Activated T-cell treated with anti-CD3 and anti-CD28 coated beads, Interleukin-2, amount 50 U/mL, for 24 hours (primary cell): ENCODE measurements around the gene TMEM132D.

ENCODE experiments used
- DNase-seq: peaks from one replicate; pipeline ENCODE4 v3.0.0-alpha.2; 2020
- H3K27ac Mint-ChIP-seq: 2 replicates; pipeline ENCODE4 v1.8.0; 2020; ENCODE audit warnings: mild to moderate bottlenecking, mixed read lengths
- H3K27me3 Mint-ChIP-seq: 2 replicates; pipeline ENCODE4 v1.8.0; 2020; ENCODE audit warnings: mixed read lengths
- H3K36me3 Mint-ChIP-seq: 2 replicates; pipeline ENCODE4 v1.8.0; 2020; ENCODE audit warnings: low read depth, mixed read lengths
- H3K4me1 Mint-ChIP-seq: 2 replicates; pipeline ENCODE4 v1.8.0; 2020; ENCODE audit warnings: low read depth, mixed read lengths
- H3K4me3 Mint-ChIP-seq: 2 replicates; pipeline ENCODE4 v1.8.0; 2020; ENCODE audit warnings: mild to moderate bottlenecking, moderate library complexity, mixed read lengths
- H3K9me3 Mint-ChIP-seq: 2 replicates; pipeline ENCODE4 v1.8.0; 2020; ENCODE audit warnings: mixed read lengths

TMEM132D gene

DNA sequence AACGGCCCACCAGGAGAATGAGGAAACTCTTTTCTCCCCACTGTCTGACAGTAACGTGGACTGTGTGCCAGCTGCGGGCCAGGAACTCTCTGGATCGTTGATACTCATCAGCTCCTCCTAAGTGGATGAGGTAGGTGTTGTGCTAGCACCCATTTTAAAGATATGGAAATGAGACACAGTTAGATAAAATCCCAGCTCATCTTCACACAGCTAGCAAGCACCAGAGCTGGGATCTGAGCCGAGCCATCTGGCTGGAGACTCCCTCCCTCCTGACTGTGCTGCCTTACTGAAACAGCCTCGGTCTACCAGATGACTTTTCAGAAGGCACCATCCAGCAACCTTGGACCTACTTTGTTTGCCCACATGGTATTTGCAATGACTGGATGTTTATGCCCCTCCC lies 49.2 kb downstream of the TMEM132D start:
- Mint-ChIP-seq H3K27ac (no peak overlapping the region), H3K4me3 (no peak overlapping the region)
- no peak for DNase-seq

DNA sequence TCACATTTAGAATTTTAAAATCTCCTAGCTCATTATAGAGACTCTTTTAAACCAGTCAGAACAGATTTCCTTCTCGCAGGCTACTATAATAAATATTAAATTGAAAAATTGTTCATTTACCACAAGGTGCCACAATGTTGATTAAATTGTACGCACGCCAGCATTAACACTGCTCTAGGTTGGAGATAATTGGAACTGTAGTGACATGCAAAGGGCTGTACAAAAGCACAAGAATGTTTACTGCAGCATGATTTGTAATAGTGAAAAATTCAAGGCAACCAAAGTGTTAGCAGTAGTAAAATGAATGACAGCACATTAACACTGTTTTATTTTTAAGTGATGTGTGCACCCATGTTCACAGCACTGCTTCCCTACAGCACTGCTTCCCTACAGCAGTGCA lies 52.5 kb downstream of the TMEM132D start:
- H3K36me3 Mint-ChIP-seq = no peaks in the 10 kb centered on the region
- H3K27ac Mint-ChIP-seq = no peak overlapping the region
- H3K27me3 Mint-ChIP-seq = peaks cover 5% of the 10 kb centered on the region
- H3K4me1 Mint-ChIP-seq = no peaks in the 10 kb centered on the region
- DNase-seq = no peak
- no peaks in the 10 kb centered on the region for H3K9me3 Mint-ChIP-seq
- no peak overlapping the region for H3K4me3 Mint-ChIP-seq

More for the DNA sequence above, 49.2 kb downstream of the TMEM132D start:
- Mint-ChIP-seq H3K36me3 (no peaks in the 10 kb centered on the region), H3K9me3 (no peaks in the 10 kb centered on the region), H3K4me1 (no peaks in the 10 kb centered on the region), H3K27me3 (no peaks in the 10 kb centered on the region)

DNA sequence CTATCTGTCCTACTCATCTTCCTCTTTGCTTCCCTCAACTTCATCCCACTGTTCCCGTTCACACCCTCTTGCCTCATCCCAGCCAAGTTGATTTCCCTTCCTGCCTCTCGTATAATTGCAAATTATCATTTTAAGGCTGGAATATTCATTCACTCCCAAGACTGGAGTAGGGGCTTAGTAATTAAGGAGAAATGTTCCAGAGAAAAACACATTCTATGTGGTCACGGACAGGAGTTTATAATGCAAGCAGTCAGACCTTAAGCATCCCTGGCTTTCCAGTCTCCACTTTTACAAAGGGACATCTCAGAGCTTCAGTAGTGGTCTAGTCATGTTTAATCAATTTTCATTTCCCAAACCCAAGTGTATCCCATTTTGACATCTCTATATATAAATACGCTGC lies 54.9 kb downstream of the TMEM132D start:
- Mint-ChIP-seq H3K27me3 (peaks cover 5% of the 10 kb centered on the region), H3K9me3 (no peaks in the 10 kb centered on the region), H3K27ac (no peak overlapping the region), H3K4me1 (no peaks in the 10 kb centered on the region), H3K4me3 (no peak overlapping the region), H3K36me3 (no peaks in the 10 kb centered on the region)
- no peak for DNase-seq

DNA sequence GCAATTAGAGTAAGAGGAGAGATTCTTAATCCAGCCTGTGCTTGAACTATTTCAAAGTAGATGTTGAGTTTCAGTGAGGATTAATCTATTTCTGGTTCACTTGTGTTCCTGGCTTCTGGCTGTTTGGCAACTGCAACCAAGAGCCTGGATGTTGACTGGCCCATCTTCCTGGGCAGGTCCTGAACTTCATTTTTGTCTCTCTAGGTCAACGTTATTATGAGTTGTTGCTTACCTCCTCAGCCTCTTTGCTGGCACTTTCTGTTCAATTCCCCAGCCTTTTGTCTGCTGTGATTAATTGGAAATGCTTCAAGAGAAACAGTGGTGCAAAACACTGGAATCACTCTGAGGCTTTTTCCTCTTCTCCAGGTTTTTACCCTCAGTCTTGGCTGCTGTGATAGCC lies 56.8 kb downstream of the TMEM132D start:
- no peak overlapping the region for H3K27ac Mint-ChIP-seq
- H3K36me3 Mint-ChIP-seq = no peaks in the 10 kb centered on the region
- no peaks in the 10 kb centered on the region for H3K9me3 Mint-ChIP-seq
- DNase-seq = no peak
- peaks cover 5% of the 10 kb centered on the region for H3K27me3 Mint-ChIP-seq
- no peak overlapping the region for H3K4me3 Mint-ChIP-seq
- no peaks in the 10 kb centered on the region for H3K4me1 Mint-ChIP-seq

DNA sequence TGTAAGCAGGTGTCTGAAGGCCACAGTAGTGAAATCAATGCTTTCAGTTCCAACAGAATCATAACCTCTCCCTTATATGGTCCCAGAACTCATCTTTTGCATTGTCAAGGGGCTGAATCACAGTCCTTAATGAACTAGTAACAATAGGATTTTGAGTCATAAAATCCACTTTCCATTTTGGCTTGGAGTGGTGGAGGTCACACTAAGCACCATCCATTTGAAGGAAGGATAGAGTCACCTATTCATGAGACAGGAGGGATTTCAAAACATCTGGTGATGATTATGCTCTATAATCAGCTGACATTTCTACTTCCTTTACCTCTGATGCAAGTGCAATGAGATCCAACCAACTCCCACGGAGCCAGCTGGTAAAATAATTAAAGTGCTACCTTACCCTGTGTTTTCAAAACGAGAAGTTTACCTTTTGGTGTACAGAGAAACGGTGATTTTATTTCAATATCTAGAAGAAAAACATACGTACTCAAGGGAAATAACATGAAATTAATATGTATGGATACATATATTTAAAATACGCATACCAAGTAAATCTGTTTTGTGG lies 59.1 kb downstream of the TMEM132D start:
- Mint-ChIP-seq H3K4me3 (no peak overlapping the region), H3K27ac (no peak overlapping the region), H3K9me3 (no peaks in the 10 kb centered on the region), H3K4me1 (no peaks in the 10 kb centered on the region), H3K36me3 (no peaks in the 10 kb centered on the region), H3K27me3 (peaks cover 5% of the 10 kb centered on the region)
- no peak for DNase-seq

DNA sequence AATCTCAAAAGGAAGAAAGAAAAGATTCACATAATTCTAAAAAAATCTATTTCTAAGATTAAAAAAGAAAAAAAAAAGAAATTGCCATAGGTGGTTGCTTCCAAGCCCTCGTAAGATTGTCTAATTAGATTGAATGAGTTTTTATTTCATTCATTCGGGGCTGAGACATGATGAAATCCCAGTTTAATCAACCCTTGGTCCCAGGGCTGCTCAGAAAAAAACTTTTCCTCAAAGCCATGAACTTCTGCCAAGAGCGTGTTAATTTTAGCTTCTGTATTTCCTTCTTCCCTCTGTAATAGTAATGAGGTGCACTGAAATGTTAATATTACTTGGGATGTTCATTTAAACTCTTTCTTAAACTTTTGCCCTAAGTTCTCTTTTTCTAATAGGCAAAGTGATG lies 62.6 kb downstream of the TMEM132D start:
- DNase-seq = no peak
- Mint-ChIP-seq H3K4me3 (no peak overlapping the region), H3K9me3 (no peaks in the 10 kb centered on the region), H3K27me3 (no peaks in the 10 kb centered on the region), H3K4me1 (no peaks in the 10 kb centered on the region), H3K27ac (no peak overlapping the region), H3K36me3 (no peaks in the 10 kb centered on the region)

DNA sequence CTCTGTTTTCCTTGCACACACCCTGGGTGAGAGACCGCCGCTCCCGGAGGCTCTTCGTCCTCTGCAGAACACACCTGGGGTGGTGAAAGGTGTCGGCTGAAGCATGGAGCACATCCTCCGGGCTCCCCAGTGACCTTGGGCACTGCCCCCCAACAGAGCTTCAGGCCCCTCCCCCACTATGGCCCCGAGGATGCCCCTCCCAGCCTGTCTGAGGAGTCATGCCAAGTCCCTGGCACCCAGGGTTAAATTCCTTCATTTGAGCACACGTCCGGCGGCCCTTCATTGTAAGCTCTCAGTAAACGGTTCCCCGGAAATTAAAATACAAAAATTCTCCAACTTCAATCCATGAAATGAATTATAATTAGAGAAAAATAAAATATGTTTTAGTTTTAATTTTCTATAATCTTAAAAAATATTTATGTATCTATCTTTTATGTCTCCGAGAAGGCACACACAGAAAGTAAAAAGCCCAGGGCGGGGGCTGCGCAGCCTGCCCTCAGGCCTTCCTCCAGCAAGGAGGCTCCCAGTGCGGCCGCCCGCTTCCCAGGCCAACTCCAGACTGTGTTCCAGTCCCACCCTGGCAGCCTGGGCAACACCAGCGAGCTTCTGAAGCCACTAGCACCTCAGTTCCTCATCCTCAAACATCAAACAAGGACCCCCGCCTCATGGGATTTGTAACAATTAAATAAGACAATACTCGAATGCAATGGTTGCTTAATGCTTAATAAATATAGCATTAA lies 63.5 kb downstream of the TMEM132D start:
- Mint-ChIP-seq H3K4me3 (no peak overlapping the region), H3K27ac (no peak overlapping the region), H3K36me3 (no peaks in the 10 kb centered on the region), H3K27me3 (no peaks in the 10 kb centered on the region), H3K4me1 (no peaks in the 10 kb centered on the region), H3K9me3 (no peaks in the 10 kb centered on the region)
- no peak for DNase-seq

DNA sequence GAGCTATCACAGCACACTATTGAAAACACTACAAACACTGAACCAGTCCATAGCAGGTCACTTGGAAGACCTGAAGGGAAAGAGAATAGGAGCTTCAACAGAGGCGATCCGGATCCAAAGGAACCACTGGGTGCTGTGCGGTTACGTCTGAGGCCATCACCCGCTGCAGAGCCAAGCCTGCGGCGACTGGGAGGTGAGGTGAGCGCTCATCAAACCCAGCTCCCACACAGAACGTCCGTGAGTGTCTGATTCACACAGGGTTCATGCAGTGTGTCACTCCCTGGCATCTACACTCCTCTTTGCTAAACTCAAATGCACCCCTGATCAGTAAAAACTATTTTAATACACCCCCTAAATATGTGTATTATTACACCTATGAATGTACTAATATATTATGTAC lies 64.1 kb downstream of the TMEM132D start:
- no peaks in the 10 kb centered on the region for H3K4me1 Mint-ChIP-seq
- H3K36me3 Mint-ChIP-seq = no peaks in the 10 kb centered on the region
- no peaks in the 10 kb centered on the region for H3K27me3 Mint-ChIP-seq
- H3K9me3 Mint-ChIP-seq = no peaks in the 10 kb centered on the region
- no peak for DNase-seq
- H3K4me3 Mint-ChIP-seq = no peak overlapping the region
- H3K27ac Mint-ChIP-seq = no peak overlapping the region

DNA sequence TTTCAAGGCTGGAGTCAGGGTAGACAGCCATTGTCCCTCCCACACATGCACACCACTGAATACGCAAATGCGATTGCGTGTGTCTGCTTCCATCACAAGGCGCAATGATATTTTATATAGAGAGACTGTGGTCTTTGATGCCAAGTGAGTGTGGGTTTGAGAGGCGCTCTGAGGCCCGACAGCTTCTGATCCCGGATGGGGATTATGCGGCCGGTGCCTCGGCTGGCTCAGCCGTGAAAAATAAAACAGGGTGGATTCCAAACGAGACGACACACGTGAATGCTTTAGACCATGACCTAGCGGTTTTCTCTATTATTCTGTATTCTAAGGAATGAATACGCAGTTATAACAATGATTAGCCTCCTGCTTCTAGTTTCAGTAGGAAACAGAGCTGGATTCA lies 72.5 kb downstream of the TMEM132D start:
- no peak for DNase-seq
- Mint-ChIP-seq H3K27me3 (no peaks in the 10 kb centered on the region), H3K27ac (no peak overlapping the region), H3K36me3 (no peaks in the 10 kb centered on the region), H3K4me3 (no peak overlapping the region), H3K9me3 (no peaks in the 10 kb centered on the region), H3K4me1 (no peaks in the 10 kb centered on the region)

DNA sequence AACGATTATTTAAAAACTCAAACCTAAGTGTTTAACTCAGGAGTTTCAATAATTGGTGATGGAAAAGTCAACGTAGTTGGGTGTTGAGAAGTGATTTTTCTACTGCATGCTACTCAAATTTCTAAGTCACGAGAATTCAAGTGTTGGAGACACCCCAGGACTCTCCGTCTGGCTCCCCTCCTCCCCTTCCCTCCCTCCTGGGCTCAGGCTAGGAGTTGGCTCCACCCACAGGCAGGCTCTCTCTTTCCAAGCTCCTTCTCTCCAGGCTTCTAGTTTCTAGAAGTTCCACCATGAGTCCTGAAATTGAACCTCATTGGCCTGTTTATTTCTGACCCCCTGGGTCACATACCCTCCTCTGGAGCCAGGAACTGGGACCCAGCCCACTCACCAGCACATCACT lies 73.0 kb downstream of the TMEM132D start:
- no peak overlapping the region for H3K27ac Mint-ChIP-seq
- H3K27me3 Mint-ChIP-seq = no peaks in the 10 kb centered on the region
- H3K9me3 Mint-ChIP-seq = no peaks in the 10 kb centered on the region
- no peaks in the 10 kb centered on the region for H3K36me3 Mint-ChIP-seq
- H3K4me1 Mint-ChIP-seq = no peaks in the 10 kb centered on the region
- no peak overlapping the region for H3K4me3 Mint-ChIP-seq
- DNase-seq = no peak

DNA sequence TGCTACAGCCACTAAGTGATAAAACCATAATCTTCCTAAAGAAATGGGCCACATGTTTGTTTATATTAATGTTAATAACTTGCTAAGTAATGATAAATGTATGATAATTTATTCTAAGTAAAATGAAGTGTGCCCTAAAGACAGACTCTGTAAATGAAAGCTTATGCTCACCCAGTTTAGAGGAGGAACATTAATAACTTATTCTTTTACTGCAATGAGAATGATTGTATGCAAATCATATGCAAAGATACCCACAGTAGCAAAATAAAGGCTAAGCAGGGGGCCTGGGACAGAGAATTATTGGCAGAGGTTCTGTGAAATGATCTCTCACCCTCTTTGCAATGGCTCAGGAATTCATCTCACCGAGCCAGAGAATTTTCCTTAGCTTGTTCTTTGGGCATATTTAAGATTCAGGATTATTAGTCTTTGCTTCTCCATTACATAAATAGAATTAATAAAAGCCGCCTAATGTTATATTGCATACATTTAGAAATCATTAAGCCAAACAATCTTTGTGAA lies 75.9 kb downstream of the TMEM132D start:
- Mint-ChIP-seq H3K9me3 (no peaks in the 10 kb centered on the region), H3K27ac (no peak overlapping the region), H3K27me3 (no peaks in the 10 kb centered on the region), H3K4me3 (no peak overlapping the region), H3K36me3 (no peaks in the 10 kb centered on the region), H3K4me1 (no peaks in the 10 kb centered on the region)
- DNase-seq = no peak

DNA sequence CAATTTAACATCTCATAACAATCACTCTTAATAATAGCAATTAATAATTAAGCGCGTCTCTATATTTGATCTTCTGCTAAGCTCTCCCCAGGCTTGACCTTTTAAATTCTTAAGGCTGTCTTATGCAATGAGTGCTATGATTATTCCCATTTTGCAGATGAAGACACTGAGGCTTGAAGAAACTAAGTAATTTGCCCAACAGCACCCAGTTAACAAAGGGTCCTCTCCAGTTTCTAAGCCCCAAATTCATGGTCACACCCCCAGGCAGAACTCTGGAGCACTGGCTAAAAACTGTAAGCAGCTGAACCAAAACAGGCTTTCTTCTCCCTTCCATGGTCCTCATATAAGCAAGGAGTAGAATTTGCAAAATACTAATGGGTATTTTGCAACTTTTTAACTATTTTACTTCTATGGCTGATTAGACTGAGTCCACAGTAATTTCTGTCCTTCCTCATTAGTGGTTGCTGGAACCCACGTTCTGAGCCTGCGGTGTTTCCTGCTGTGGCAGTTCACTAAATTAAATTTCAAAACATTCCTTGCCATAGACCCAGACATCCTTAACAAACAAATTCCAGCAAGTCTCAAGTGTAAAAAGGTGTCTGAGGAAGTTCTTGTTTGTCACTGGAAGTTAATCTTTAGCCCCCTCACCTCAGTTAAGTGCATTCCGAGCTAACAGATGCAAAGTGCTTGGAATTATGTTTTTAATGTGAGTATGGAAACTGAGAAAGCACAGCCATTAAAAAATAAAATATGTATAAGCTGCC lies 76.5 kb downstream of the TMEM132D start:
- H3K4me1 Mint-ChIP-seq = no peaks in the 10 kb centered on the region
- no peaks in the 10 kb centered on the region for H3K27me3 Mint-ChIP-seq
- no peak overlapping the region for H3K27ac Mint-ChIP-seq
- H3K36me3 Mint-ChIP-seq = no peaks in the 10 kb centered on the region
- H3K4me3 Mint-ChIP-seq = no peak overlapping the region
- no peaks in the 10 kb centered on the region for H3K9me3 Mint-ChIP-seq
- DNase-seq = no peak

DNA sequence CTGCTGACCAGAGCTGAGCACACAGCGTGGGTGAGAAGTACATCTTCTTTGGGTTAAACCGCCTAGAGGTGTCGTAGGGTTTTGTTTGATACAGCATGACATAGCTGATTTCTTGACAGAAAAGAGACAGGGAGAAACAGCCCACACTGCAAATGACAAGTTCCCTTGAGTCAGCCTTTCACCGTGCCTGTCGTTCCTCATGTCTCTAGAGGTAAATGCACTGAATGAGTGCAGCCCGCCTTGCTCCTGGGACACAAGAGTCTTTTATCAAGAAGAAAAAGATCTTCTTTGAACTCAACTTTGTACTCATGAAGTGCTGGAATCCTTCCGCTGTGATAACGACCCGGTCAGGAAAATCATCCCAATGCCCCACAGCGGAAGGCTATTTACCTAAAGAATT lies 77.6 kb downstream of the TMEM132D start:
- no peak overlapping the region for H3K27ac Mint-ChIP-seq
- no peaks in the 10 kb centered on the region for H3K27me3 Mint-ChIP-seq
- no peak for DNase-seq
- no peaks in the 10 kb centered on the region for H3K4me1 Mint-ChIP-seq
- no peak overlapping the region for H3K4me3 Mint-ChIP-seq
- no peaks in the 10 kb centered on the region for H3K36me3 Mint-ChIP-seq
- H3K9me3 Mint-ChIP-seq = no peaks in the 10 kb centered on the region

DNA sequence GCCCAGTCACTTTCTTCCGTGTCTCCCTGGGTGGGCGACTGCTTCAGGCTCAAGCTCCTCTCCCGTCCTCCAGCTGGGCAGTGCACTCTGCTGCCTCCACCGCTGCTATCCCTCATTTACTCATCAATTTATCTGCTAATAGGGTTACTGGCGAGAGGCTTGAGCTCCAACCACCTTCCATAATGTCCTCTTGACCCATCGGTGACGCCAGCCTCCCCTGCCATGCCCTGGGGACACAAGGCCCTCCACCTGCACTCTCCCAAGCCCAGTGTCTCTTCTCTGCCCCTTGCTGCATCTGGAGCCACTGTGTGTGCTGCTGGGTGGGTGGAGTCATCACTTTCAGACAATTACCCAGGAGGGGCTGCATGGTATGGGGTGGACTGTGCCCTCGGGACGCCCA lies 78.5 kb downstream of the TMEM132D start:
- H3K4me3 Mint-ChIP-seq = no peak overlapping the region
- no peaks in the 10 kb centered on the region for H3K27me3 Mint-ChIP-seq
- peaks cover 3% of the 10 kb centered on the region for H3K9me3 Mint-ChIP-seq
- no peak for DNase-seq
- no peaks in the 10 kb centered on the region for H3K4me1 Mint-ChIP-seq
- no peak overlapping the region for H3K27ac Mint-ChIP-seq
- no peaks in the 10 kb centered on the region for H3K36me3 Mint-ChIP-seq

DNA sequence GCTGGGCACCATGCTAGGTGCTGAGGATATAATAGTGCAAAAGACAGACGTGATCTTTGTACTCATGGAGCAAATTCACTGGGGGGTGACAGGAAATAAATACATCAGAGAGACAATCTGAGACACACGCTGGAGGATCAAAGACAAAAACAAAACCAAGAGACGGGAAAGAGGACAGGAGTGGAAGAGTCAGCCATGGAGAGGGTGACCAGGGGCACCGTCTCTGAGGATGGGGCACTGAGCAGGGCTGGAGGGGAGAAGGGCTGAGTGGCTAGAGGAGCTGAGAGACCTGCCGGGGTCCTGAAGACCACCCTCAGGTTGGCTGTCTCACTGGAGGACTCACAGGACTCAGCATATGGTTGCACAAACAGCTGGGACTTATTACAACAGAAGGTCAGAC lies 81.9 kb downstream of the TMEM132D start:
- H3K36me3 Mint-ChIP-seq = no peaks in the 10 kb centered on the region
- no peak for DNase-seq
- no peaks in the 10 kb centered on the region for H3K4me1 Mint-ChIP-seq
- no peaks in the 10 kb centered on the region for H3K27me3 Mint-ChIP-seq
- peaks cover 3% of the 10 kb centered on the region for H3K9me3 Mint-ChIP-seq
- no peak overlapping the region for H3K27ac Mint-ChIP-seq
- H3K4me3 Mint-ChIP-seq = no peak overlapping the region
